AG08396 (cell line): ENCODE results near the gene VPS51.
A peak's percentile ranks its signal among the peaks of the same experiment; 100 is the strongest.
"Not testable (repeated sequence)": the region's sequence is repeated elsewhere in the genome, so short reads cannot be mapped to it uniquely, and the experiment has no call there.

Experiments used
- DNase-seq: peaks from one replicate; pipeline ENCODE4 v3.0.0; 2012; ENCODE audit warnings: low spot score, mixed read lengths

VPS51 gene

DNA sequence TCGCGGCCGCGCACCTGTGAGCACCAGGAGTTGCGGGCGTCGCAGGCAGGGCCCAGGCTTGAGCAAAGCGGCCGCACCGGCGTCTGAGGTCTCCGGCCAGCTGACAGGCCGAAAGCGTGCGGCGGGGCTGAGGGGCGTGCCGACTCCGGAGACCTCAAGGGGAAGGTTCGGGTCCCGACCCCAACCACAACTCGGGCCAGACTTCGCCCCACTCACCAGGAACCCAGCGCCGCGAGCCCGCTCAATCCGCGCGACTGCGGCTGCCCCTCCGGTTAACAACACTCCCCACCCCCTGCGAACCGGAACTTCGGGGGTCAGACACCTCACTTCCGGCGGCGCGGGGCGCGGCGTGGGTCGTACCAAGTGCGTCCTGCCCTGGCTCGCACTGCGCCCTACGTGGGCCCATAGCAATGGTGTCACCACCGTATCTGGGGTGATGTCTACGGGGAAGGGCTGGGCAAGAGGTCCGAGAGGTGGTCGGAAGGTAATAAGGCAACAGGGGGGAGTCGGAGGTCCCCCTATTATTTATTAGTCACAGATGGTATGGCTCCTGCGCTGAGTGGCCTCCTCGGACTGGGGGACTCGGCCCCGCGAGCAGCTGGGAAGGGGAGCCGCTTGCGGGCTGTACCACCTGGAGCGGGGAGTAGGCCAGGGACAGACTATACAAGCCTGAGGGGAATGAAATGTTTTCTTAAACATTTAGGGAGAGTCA is 38.4 kb downstream of the VPS51 start, which contains the start of gene SYVN1:
TSS of gene SYVN1 (minus strand) at position 280 of the 712 bp plus-strand sequence. CDS start 918 bp downstream, outside the sequence.
- DNase-seq, result peak; percentile 93

DNA sequence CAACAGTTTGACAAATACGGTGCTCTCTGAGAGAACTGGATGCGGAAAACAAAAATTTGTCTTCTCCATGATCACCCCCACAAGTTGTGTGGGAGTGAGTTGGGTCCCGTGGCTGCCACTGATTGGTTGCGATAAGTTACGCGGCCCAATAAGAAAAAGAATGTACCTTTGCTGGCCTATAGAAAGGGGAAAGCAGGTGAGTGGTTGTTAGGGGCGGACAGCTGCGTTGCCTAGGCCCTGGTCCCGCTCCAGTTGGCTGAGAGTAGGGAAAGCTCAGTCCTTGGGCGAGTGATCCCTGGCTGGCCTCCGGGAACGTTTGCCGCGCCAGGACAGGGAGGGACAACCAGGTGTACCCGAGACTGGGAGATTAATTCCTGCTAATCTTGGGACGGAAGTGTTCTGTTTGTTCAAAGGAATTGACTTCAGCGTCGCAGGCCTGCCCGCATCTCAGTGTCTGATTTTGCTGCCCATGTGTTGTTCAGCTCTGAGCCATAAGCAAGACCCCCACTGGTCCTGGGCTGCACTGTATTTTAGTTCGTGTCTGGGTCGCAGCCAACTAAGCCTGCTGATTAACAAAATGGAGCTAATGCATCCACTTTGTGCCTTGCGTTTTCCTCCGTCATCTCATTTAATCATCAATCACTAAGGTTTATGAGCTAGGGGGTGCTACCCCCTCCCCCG is 39.1 kb downstream of the VPS51 start:
- DNase-seq, result peak; percentile 96

DNA sequence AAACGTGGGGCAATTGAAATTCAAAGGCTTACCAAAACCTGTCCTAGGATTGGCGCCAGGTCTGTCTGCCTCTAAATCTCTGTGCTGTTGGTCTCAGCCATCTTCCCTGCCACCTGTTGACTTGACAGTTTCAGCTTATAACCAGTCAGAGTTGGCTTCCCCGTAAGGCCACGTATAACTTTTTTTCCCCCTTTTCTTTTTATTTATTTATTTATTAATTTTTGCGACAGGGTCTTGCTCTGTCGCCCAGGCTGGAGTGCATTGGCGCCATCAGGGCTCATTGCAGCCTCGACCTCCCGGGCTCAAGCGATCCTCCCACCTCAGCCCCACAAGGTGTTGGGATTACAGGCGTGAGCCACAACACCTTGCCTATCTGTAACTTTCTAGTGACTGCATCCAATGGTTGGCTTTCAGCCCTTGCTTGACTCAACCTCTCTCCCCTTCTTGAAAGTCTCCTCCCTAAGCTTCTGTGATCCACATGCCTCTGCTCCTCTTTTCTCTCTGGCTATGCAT is 39.7 kb downstream of the VPS51 start:
- DNase-seq, result no peak

DNA sequence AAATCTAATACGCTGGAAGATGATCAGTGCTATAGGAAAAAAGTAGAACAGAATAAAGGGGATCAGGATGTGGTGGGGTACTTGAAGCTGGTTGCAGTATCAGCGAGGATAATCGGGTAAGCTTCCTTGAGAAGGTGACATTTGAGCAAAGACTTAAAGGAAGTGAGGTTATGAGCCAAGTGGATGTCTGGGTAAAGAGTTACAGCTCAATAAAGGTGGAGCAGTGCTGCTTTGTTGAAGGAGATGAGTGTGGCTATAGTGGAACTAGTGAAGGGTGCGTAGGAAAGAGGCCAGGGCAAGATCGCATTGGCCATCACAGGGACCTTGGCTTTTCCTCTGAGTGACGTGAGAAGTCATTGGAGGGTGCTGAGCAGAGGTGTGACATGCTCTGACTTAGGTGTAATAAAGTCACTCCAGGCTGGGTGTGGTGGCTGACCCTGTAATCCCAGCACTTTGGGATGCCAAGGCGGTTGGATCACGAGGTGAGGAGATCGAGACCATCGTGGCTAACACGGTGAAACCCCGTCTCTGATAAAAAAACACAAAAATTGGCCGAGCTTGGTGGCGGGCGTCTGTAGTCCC is 40.6 kb downstream of the VPS51 start:
- DNase-seq, result no peak

DNA sequence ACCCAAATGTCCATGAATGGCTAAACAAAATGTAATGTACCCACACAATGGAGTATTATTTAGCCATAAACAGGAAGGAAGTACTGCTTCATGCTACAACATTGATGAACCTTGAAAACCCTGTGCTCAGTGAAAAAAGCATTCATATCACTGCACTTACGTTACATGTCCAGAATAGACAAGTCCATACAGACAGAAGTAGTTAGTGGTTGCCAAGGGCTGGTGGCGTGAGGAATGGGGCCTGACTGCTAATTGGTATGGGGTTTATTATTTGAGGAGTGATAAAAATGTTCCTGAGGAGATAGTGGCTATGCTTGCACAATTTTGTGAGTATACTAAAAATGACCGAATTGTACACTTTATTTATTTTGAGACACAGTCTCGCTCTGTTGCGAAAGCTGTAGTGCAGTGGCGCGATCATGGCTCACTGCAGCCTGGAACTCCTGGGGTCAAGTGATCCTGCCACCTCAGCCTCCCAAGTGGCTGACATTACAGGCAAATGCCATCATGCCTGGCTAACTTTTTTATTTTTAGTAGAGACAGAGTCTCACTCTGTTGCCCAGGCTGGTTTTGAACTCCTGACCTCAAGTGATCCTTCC is 46.0 kb downstream of the VPS51 start:
- no peak for DNase-seq

DNA sequence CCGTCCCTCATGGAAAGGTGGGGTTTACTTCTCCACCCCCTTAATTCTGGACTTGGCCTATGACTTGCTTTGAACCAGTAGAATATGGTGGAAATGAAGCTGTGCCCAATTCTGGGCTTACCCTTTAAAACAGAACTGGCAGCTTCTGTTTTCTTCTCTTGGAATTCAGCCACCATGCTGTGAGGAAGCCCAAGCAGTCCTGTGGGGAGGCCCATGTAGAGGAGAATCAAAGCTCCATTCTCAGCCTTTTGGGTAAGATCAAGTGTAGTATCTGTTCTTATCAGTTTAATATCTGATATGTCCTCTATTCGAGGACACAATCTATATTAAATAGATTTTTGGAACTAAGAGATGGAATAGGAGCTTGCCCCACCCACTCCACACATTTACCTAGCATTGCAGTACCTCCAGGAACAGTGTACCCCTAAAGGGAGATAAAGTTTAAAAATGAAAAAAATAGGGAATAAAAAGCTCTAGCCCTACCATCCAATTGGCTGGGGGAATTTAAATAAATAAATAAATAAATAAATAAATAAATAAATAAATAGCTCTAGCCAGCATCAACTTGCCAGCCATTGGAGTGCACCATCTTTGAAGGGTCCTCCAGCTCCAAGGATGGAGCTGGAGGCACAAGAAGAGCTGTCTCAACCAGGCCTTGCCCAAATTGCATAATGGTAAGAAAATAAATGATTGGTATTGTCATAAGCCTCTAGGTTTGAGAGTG is 51.5 kb downstream of the VPS51 start:
- DNase-seq, result no peak

DNA sequence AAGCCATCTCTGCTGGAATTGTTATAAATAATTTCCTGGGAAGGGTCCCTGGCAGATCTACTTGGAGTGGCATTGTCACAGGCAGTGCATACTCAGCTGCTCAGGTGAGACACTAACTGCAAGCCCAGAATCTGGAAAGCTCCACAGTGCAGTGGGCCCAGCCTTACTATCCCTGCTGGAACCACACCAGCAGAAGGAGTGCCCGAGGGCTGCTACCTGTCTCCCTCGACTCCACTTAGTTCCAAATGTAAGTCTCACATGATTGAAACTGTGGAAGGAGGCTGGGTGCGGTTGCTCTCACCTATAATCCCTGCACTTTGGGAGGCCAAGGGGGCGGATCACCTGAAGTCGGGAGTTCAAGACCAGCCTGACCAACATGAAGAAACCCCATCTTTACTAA is 52.6 kb downstream of the VPS51 start:
- DNase-seq, result no peak

DNA sequence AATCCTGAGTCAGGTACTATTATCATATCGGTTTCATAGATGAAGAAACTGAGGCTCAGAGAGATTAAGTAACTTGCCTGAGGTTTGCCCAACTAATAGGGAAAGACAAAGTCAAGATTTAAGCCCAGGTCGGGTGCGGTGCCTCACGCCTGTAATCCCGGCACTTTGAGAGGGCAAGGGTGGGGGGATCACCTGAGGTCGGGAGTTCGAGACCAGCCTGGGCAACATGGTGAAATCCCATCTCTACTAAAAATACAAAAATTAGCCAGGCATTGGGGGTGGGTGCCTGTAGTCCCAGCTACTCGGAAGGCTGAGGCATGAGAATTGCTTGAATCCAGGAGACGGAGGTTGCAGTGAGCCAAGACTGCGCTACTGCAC is 54.1 kb downstream of the VPS51 start:
- DNase-seq, result not testable (repeated sequence)

DNA sequence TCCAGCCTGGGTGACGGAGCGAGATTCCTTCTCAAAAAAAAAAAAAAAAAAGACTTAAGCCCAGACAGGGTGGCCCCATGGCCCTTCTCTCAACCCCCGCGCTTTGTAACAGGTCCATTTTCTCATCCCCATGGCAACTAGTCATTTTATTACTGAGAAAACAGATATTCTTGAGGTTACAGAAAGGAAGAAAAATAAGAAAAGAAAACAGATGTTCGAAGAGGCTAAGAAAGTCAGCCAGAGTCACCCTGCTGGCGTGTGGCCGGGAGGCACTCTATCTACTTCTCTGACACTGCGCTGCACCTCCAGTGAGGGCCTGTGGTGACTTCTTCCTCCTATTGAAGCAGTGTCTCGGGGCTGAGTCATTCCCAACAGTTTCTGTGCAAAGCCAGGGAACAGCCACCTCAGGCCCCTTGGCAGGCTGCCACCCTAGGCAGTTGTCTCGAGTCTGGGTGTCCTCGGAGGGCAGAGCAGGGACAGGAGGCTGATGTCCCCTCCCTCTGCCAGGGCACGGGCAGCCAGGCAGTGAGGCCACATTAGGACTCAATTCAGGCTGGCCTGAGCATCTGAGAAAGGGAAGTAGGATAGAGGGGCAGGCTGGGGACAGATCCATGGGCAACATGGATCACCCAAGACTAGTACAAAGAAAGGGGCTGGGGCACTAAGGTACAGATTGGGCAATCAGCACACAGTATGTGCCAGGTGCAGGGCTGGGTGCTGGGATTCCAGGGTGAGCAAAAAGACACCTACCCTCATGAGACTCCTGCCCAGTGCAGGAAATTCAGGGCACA is 54.7 kb downstream of the VPS51 start:
- peak; percentile 79 for DNase-seq

DNA sequence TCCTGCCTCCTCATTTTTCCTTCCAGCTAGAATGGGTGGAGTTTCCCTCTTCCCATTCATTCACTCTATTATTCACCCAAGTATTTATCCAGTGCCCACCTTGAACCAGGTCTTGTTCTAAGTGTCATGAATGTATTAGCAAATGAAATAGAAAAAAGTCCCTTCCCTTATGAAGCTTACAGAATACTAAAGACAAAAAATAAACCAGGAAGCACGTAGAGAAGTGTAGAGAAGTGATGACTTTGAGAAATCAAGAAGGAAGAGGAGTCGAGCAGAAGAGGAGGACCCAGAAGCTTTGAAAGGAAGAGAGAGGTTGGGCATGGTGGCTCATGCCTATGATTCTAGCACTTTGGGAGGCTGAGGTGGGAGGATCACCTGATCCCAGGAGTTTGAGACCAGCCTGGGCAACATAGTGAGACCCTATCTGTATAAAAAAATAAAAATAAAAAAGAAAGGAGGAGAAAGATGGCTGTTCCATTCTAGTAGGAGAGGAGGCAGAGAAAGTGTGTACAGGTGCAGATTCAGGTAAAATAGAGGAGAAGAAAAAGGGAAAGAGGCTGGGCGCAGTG is 55.4 kb downstream of the VPS51 start:
- no peak for DNase-seq

DNA sequence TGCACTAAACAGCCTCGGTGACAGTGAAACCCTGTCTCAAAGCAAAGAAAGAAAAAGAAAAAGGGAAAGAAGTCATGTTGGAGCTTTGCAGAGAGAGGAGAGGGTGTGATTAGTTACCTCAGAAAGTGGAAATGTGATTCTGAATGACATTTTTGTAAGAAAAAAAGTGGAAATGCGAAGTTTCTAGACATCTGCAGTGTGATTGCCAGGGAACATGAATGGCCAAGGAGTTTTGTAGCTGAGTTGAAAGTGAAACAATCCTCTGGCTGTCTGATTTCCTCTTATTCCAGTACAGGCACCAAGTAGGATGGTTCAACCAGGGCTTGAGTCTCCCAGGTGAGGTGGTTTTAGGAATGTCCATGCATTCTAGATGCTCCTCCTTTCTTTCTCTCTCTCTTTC is 56.1 kb downstream of the VPS51 start:
- no peak for DNase-seq

DNA sequence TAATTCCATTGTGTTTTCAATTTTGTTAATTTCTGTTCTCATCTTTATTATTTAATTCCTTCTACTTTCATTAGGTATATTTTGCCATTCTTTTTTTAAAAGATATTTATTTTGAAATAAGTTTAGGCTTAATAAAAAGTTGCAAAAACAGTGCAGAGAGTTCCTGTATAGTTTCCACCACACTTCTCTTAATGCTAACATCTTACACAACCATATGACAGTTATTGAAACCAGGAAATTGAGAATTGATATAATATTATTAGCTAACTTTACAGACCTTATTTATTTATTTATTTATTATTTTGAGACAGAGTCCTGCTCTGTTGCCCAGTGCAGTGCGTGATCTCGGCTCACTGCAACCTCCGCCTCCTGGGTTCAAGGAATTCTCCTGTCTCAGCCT is 60.2 kb downstream of the VPS51 start:
- no peak for DNase-seq

DNA sequence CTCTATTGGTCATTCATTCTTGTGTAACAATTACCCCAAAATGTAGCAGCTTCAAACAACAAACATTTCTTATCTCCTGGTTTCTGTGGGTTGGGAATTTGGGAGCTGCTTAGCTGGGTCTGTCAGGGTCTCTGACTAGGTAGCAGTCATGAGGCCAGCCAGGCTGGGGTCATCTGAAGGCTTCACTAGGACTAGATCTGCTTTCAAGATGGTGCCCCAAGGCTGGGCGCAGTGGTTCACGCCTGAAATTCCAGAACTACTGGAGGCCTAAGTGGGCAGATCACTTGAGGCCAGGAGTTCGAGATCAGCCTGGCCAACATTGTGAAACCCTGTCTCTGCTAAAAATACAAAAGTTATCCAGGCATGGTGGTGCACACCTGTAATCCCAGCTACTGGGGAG is 60.9 kb downstream of the VPS51 start:
- DNase-seq, result no peak

DNA sequence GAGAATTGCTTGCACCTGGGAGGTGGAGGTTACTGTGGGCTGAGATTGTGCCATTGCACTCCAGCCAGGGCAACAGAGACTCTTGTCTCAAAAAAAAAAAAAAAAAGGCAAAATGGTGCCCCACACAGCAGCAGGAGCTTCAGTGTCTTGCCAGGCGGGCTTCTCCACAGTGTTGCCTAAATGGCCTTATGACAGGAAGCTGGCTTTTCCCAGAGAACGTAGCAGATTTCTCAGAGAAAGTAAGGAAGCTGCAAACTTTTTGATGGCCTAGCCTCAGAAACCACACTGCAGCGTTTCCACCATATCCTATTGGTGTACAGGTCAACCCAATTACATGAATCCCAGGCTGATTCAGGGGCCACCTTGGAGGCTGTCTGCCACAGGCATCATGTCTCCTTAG is 61.3 kb downstream of the VPS51 start:
- no peak for DNase-seq

DNA sequence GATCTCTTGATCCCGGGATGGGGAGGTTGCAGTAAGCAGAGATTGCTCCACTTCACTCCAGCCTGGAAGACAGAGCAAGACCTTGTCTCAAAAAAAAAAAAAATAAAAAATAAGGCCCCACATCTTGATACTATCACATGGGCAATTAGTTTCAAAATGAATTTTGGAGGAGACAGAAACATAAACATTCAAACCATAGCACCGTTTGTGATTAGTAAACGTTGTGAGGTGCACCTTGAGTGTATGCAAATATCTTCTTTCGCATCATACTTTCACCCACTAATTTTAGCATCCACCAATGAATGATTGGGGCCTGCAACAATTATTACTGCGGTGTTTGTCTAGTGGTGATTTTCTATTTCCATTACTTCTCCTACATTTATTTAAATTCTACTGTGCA is 63.0 kb downstream of the VPS51 start:
- no peak for DNase-seq

DNA sequence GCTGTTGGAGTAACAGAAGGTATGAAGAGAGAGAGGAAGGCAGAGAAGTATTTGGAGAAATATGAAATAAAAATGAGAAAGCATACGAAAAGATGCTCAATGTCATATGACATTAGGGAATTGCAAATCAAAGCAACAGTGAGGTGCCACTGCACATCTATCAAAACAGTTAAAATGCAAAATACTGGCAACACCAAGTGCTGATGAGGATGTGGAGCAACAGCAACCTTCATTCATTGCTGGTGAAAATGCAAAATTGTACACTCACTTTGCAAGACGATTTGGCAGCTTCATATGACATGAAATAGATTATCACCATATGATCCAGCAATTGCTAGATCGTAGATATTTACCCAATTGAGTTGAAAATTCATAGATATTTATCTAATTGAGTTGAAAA is 64.6 kb downstream of the VPS51 start:
- DNase-seq, result no peak
